GM12878 (cell line): ENCODE results near the gene SPTY2D1. TPM values are rescaled to one million over a fixed set of nuclear protein-coding genes. Genes with fewer than 3 reads are reported as not detected.

ENCODE experiments used
- ATAC-seq: fragments of 200-7000 bp; cut with Tn5 transposase; 3 replicates; pipeline ENCODE4 v1.9.1; 2020; ENCODE audit warnings: mild to moderate bottlenecking, moderate library complexity
- BruUV-seq: library from RNA; stranded (reverse); fragments of 400-500 nt; replicated peaks from 2 replicates; lab custom pipeline; 2021; lab: Mats Ljungman, UMichigan
- CTCF ChIA-PET: fragments of 300-600 bp; sonication (Branson Sonifier 250); formaldehyde crosslinking; extraction: SDS; loops from one replicate; lab custom pipeline; 2021; ENCODE audit warnings: inconsistent platforms; lab: Yijun Ruan, JAX
- POLR2A ChIA-PET: fragments of 350-600 bp; formaldehyde crosslinking; extraction: SDS; loops from one replicate; lab custom pipeline; 2021; ENCODE audit warnings: inconsistent platforms; lab: Charles Lee
- RAD21 ChIA-PET: fragments of 300-600 bp; sonication (Branson Sonifier 250); formaldehyde crosslinking; loops from one replicate; lab custom pipeline; 2023; ENCODE audit warnings: antibody characterized with exemption; ENCODE audit not compliant: unreplicated experiment; lab: Charles Lee
- SMC1A ChIA-PET: fragments of 300-600 bp; sonication (Branson Sonifier 250); formaldehyde crosslinking; loops from one replicate; lab custom pipeline; 2023; ENCODE audit not compliant: unreplicated experiment, uncharacterized antibody; lab: Charles Lee
- DNase-seq: peaks from one replicate; pipeline ENCODE4 v3.0.0-alpha.2; 2011; ENCODE audit warnings: low read depth, low spot score
- FAIRE-seq: peaks from 3 replicates; lab custom pipeline; 2011; peaks lifted over from hg19 to GRCh38; lab: Jason Lieb, UNC
- H2AFZ ChIP-seq: 2 replicates; pipeline ENCODE4 v1.6.0; 2011; ENCODE audit warnings: low read depth, low read length, control low read depth; ENCODE audit not compliant: control insufficient read depth
- H3K27ac ChIP-seq: 2 replicates; pipeline ENCODE4 v1.5.1; 2011; ENCODE audit warnings: control low read depth; ENCODE audit not compliant: control insufficient read depth, insufficient read depth
- H3K27me3 ChIP-seq, 2 experiments: replicated peaks in 1 of 2; 2 replicates each; pipeline versions ENCODE4 v1.6.0 to v1.6.1; 2011; ENCODE audit warnings: low read length in 1 of 2; ENCODE audit not compliant: control insufficient read depth in 2 of 2, insufficient read depth in 2 of 2
- H3K36me3 ChIP-seq, 2 experiments: 2 replicates each; pipeline ENCODE4 v1.5.1; 2011; ENCODE audit warnings: low read length in 1 of 2; ENCODE audit not compliant: control insufficient read depth in 2 of 2, insufficient read depth in 2 of 2
- H3K4me1 ChIP-seq: 2 replicates; pipeline ENCODE4 v1.6.1; 2011; ENCODE audit warnings: mild to moderate bottlenecking, low read length, moderate library complexity, mixed read lengths; ENCODE audit not compliant: control insufficient read depth, insufficient read depth
- H3K4me2 ChIP-seq: 2 replicates; pipeline ENCODE4 v1.6.0; 2011; ENCODE audit warnings: control low read depth; ENCODE audit not compliant: control insufficient read depth, insufficient read depth
- H3K4me3 ChIP-seq: fragments of 200-600 bp; sonication (generic); 2 replicates; pipeline ENCODE4 v1.5.1; 2016
- H3K79me2 ChIP-seq: 2 replicates; pipeline ENCODE4 v1.6.0; 2011; ENCODE audit warnings: low read length; ENCODE audit not compliant: control insufficient read depth, insufficient read depth
- H3K9ac ChIP-seq: 2 replicates; pipeline ENCODE4 v1.8.0; 2011; ENCODE audit warnings: low read length, control low read depth, mixed read lengths; ENCODE audit not compliant: control insufficient read depth, insufficient read depth
- H3K9me3 ChIP-seq: replicated peaks from 3 replicates; pipeline ENCODE4 v1.5.1; 2011; ENCODE audit warnings: mild to moderate bottlenecking, low read length; ENCODE audit not compliant: control insufficient read depth, insufficient read depth
- H4K20me1 ChIP-seq: 2 replicates; pipeline ENCODE4 v1.6.0; 2011; ENCODE audit not compliant: control insufficient read depth, insufficient read depth
- BACH1 ChIP-seq: fragments of 450-650 bp; IDR thresholded peaks from 2 replicates; pipeline ENCODE4 v1.6.1; 2017; ENCODE audit warnings: mild to moderate bottlenecking, borderline replicate concordance
- CHD2 ChIP-seq: IDR thresholded peaks from 2 replicates; pipeline ENCODE4 v1.6.1; 2011; ENCODE audit warnings: low read depth, low read length, improper control_type of control experiment, borderline replicate concordance
- ETV6 ChIP-seq, 2 experiments: fragments of 450-650 bp in 1 of 2; IDR thresholded peaks in 1 of 2; conservative IDR thresholded peaks in 1 of 2; 2 replicates each; pipeline ENCODE4 v1.6.1; 2014; ENCODE audit warnings: antibody characterized with exemption in 1 of 2, borderline replicate concordance in 1 of 2, low read depth in 1 of 2, mild to moderate bottlenecking in 1 of 2, moderate library complexity in 1 of 2
- EZH2 ChIP-seq: IDR thresholded peaks from 2 replicates; pipeline ENCODE4 v1.6.1; 2012; ENCODE audit warnings: low read depth, mild to moderate bottlenecking, control low read depth, inconsistent platforms, low read length, borderline replicate concordance; ENCODE audit not compliant: control insufficient read depth
- FOXM1 ChIP-seq: IDR thresholded peaks from 2 replicates; pipeline ENCODE4 v1.6.1; 2012; ENCODE audit warnings: low read depth, mild to moderate bottlenecking, inconsistent platforms, low read length, moderate library complexity
- IRF4 ChIP-seq: IDR thresholded peaks from 2 replicates; pipeline ENCODE4 v1.6.1; 2011; ENCODE audit warnings: low read depth, low read length
- JUNB ChIP-seq: IDR thresholded peaks from 2 replicates; pipeline ENCODE4 v1.6.1; 2016; ENCODE audit warnings: antibody characterized with exemption, mild to moderate bottlenecking
- KAT2A ChIP-seq: conservative IDR thresholded peaks from 2 replicates; pipeline ENCODE4 v1.6.1; 2011; ENCODE audit warnings: low read depth, low read length; ENCODE audit not compliant: control insufficient read depth
- MXI1 ChIP-seq: fragments of 150-350 bp; IDR thresholded peaks from 2 replicates; pipeline ENCODE4 v1.6.1; 2011; ENCODE audit warnings: low read depth, mild to moderate bottlenecking, inconsistent platforms, low read length, improper control_type of control experiment
- NBN ChIP-seq: fragments of 450-650 bp; IDR thresholded peaks from 2 replicates; pipeline ENCODE4 v1.6.1; 2016
- NFIC ChIP-seq: IDR thresholded peaks from 2 replicates; pipeline ENCODE4 v1.6.1; 2012; ENCODE audit warnings: low read depth, mild to moderate bottlenecking, inconsistent platforms, low read length, moderate library complexity
- POLR2AphosphoS2 ChIP-seq: IDR thresholded peaks from 2 replicates; pipeline ENCODE4 v1.6.1; 2011; ENCODE audit warnings: low read depth, mild to moderate bottlenecking, low read length, improper control_type of control experiment, moderate library complexity
- RAD51 ChIP-seq: fragments of 450-650 bp; IDR thresholded peaks from 2 replicates; pipeline ENCODE4 v1.6.1; 2016; ENCODE audit warnings: moderate library complexity, mild to moderate bottlenecking, inconsistent platforms
- RB1 ChIP-seq: fragments of 450-650 bp; formaldehyde crosslinking; IDR thresholded peaks from 2 replicates; pipeline ENCODE4 v1.6.1; 2017; ENCODE audit warnings: mild to moderate bottlenecking, borderline replicate concordance
- SMARCA5 ChIP-seq: fragments of 450-650 bp; IDR thresholded peaks from 2 replicates; pipeline ENCODE4 v1.6.1; 2017; ENCODE audit warnings: mild to moderate bottlenecking
- ZBTB4 ChIP-seq: fragments of 450-650 bp; formaldehyde crosslinking; IDR thresholded peaks from 2 replicates; pipeline ENCODE4 v1.4.0; 2022; ENCODE audit warnings: mild to moderate bottlenecking, moderate library complexity
- ZBTB40 ChIP-seq: fragments of 450-650 bp; IDR thresholded peaks from 2 replicates; pipeline ENCODE4 v1.6.1; 2016; ENCODE audit warnings: mild to moderate bottlenecking, moderate library complexity, borderline replicate concordance
- WGBS: methylation state at CpG from one replicate; pipeline ENCODE4 v1.1.6; 2016; ENCODE audit warnings: low lambda C conversion rate; ENCODE audit not compliant: insufficient replicate concordance, insufficient coverage; ENCODE audit errors: missing lambda C conversion rate; 5-methylcytosine and 5-hydroxymethylcytosine counted together
- in situ Hi-C: fragments of 300-500 bp; cut with MboI; formaldehyde crosslinking; loops from 9 replicates; pipeline ENCODE4 v1.14.3; 2018; ENCODE audit warnings: mixed read lengths
- intact Hi-C: fragments of 100-400 bp; cut with micrococcal nuclease; formaldehyde crosslinking; loops from one replicate; pipeline ENCODE4 v1.14.2; 2022; ENCODE audit not compliant: unreplicated experiment
- polyA plus RNA-seq, 11 experiments: library from polyadenylated mRNA; depleted of rRNA in 4 of 11; unstranded in 6 of 11; stranded (reverse) in 5 of 11; fragments of >200 nt; fragmentation: Nextera tagmentation in 4 of 11; fragmentation: Illumina TruSeq in 1 of 11; extraction: Ambion mirVana in 4 of 11; extraction: Trizol in 1 of 11; gene quantifications; 1 replicate in 1 of 11; 2 replicates in 10 of 11; pipeline versions ENCODE4 v1.2.1 to v1.2.3, GENCODE V29; 2011 to 2016; ENCODE audit warnings: inconsistent platforms in 2 of 11, missing spikeins in 2 of 11, low read depth in 1 of 11
- total RNA-seq, 4 experiments: library from RNA; depleted of rRNA in 3 of 4; stranded (reverse); fragments of >200 nt in 3 of 4; fragmentation: Illumina TruSeq in 1 of 4; extraction: Trizol in 1 of 4; gene quantifications; 2 replicates each; pipeline versions ENCODE4 v1.2.1 to v1.2.3, GENCODE V29; 2013 to 2021
- TF ChIP-seq, protein P1 (sequence below): IDR thresholded peaks from 2 replicates; pipeline ENCODE4 v1.6.1; 2012; ENCODE audit warnings: low read depth, low read length, improper control_type of control experiment

Gene SPTY2D1
- total and polyA plus RNA-seq, 10 of the 15 experiments (the other 5 are each of a cell fraction or from before 2014, with no cell fraction given) = 4.6 to 31.1 (median 15.5) TPM

- no peak for TF ChIP-seq FOXM1
- TF ChIP-seq ZBTB40 = no peak
- no peak for TF ChIP-seq MXI1
- no peak for TF ChIP-seq ETV6 (conservative IDR thresholded peaks at IDR 0.05 in 1 of 2, IDR thresholded peaks at IDR 0.05 in 1 of 2; ENCODE audit: borderline replicate concordance in 1 of 2, low read depth in 1 of 2)
- TF ChIP-seq SMARCA5 = no peak
- no peak for TF ChIP-seq BACH1
- TF ChIP-seq CHD2 = no peak
- no peak for TF ChIP-seq EZH2
- TF ChIP-seq RB1 = no peak
- TF ChIP-seq IRF4 = no peak
- TF ChIP-seq JUNB = no peak
- TF ChIP-seq, protein P1, sequence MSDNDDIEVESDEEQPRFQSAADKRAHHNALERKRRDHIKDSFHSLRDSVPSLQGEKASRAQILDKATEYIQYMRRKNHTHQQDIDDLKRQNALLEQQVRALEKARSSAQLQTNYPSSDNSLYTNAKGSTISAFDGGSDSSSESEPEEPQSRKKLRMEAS = no peak
- TF ChIP-seq ZBTB4 (CRISPR knock-in tag) = no peak
- no peak for TF ChIP-seq NBN
- no peak for TF ChIP-seq RAD51
- TF ChIP-seq KAT2A = no peak
- TF ChIP-seq POLR2AphosphoS2 = no peak
- no peak for TF ChIP-seq NFIC
- TF ChIP-seq, all 136 proteins: peak for 0
- H3K36me3 ChIP-seq = no peaks in the 10 kb centered on the region
- ChIA-PET RAD21 (interaction anchor here (0.9 to 2.2 kb wide), 3 partner anchors 9 to 52 kb away, joined by 3 to 5 read pairs (median 5); partner anchors contain the start of gene SPTY2D1), POLR2A (interaction anchor here (0.6 to 0.9 kb wide), 2 partner anchors 52 to 416 kb away, joined by 4 to 9 read pairs; no protein-coding TSS in a partner anchor), SMC1A (interaction anchor here (1.0 kb wide), 2 partner anchors 9 to 49 kb away, joined by 3 to 4 read pairs; no protein-coding TSS in a partner anchor), CTCF (interaction anchor here (0.6 to 0.8 kb wide), 2 partner anchors 41 to 68 kb away, joined by 3 read pairs; no protein-coding TSS in a partner anchor)
- H3K27ac ChIP-seq = no peak overlapping the region
- BruUV-seq = no TSS peak
- no peak for FAIRE-seq
- H3K79me2 ChIP-seq = no peaks in the 10 kb centered on the region; the same call in none of the 2 replicates
- ATAC-seq = no peak
- WGBS = 96% methylated on average over 1 of the region's 1 CpG
- DNase-seq = no peak
- H3K27me3 ChIP-seq = no peaks in the 10 kb centered on the region
- no peak overlapping the region for H2AFZ ChIP-seq
- no peak overlapping the region for H3K4me2 ChIP-seq
- no peak overlapping the region for H3K4me3 ChIP-seq
- H3K9ac ChIP-seq = no peak overlapping the region
- H3K9me3 ChIP-seq = no peaks in the 10 kb centered on the region
- intact Hi-C loops (no loop called here), in situ Hi-C loops (no loop called here)
- peaks cover 5% of the 10 kb centered on the region; the same call in 1 of the 2 replicates for H3K4me1 ChIP-seq
- H4K20me1 ChIP-seq = no peaks in the 10 kb centered on the region
Measured at GRCh38 chr11:18581825-18582224, 52.3 kb downstream of the SPTY2D1 start.
